Endothelial cell of umbilical vein (primary cell): ENCODE data around the gene GTF3C2.

Source experiments
- EZH2 ChIP-seq: IDR thresholded peaks from 2 replicates; pipeline ENCODE4 v1.6.1; 2012; ENCODE audit warnings: borderline replicate concordance, low read depth, mild to moderate bottlenecking, moderate library complexity, low read length, inconsistent platforms; ENCODE audit not compliant: severe bottlenecking
- JUN ChIP-seq: IDR thresholded peaks from 2 replicates; pipeline ENCODE4 v1.6.1; 2011; ENCODE audit warnings: borderline replicate concordance, low read depth; ENCODE audit not compliant: insufficient read length, insufficient read depth
- POLR2A ChIP-seq: IDR thresholded peaks from 2 replicates; pipeline ENCODE4 v1.6.1; 2012; ENCODE audit warnings: low read depth, mild to moderate bottlenecking, control low read depth, low read length
- POLR2AphosphoS5 ChIP-seq: IDR thresholded peaks from 2 replicates; pipeline ENCODE4 v1.6.1; 2012; ENCODE audit warnings: low read depth, mild to moderate bottlenecking, control low read depth, low read length, moderate library complexity; ENCODE audit not compliant: insufficient read depth
- TF ChIP-seq, protein P1 (sequence below), 2 donors: IDR thresholded peaks; 1 replicate in 1 of 2; 2 replicates in 1 of 2; pipeline ENCODE4 v1.5.1; 2011; ENCODE audit warnings: low read length in 2 of 2, mild to moderate bottlenecking in 2 of 2, moderate library complexity in 2 of 2, control low read depth in 1 of 2, inconsistent platforms in 1 of 2, low read depth in 1 of 2; ENCODE audit not compliant: insufficient read depth in 1 of 2; ENCODE audit errors: extremely low read depth in 1 of 2

DNA sequence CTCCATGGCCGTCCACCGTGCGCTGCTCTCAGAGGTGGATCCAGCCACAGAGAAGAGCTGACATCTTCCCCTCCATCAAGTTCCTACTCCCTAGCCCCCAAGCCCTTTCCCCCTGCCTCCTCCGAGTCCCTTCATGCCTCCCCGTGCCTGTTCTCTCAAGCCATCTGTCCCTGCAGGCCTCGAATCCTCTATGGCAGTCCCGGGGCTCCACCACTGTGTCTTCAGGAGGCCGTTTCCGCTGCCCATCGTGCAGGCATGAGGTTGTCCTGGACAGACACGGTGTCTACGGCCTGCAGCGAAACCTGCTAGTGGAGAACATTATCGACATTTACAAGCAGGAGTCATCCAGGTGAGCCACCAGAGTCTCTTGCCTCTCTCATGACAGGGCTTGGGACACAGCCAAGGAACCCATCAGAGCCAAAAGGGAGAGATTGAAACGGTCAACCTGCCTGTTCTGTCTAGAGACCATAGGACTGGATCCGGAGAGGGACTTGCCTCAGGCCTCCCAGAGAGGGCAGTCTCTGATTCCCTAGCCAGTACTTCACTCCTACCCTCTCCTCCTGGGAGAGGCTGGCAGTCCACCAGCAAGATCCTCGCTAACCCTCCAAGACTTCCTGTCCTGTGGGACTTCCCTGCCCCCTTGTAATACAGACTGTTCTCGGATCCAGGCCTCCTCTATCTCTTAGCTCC is 58.0 kb downstream of the GTF3C2 start:
- TF ChIP-seq, protein P1, sequence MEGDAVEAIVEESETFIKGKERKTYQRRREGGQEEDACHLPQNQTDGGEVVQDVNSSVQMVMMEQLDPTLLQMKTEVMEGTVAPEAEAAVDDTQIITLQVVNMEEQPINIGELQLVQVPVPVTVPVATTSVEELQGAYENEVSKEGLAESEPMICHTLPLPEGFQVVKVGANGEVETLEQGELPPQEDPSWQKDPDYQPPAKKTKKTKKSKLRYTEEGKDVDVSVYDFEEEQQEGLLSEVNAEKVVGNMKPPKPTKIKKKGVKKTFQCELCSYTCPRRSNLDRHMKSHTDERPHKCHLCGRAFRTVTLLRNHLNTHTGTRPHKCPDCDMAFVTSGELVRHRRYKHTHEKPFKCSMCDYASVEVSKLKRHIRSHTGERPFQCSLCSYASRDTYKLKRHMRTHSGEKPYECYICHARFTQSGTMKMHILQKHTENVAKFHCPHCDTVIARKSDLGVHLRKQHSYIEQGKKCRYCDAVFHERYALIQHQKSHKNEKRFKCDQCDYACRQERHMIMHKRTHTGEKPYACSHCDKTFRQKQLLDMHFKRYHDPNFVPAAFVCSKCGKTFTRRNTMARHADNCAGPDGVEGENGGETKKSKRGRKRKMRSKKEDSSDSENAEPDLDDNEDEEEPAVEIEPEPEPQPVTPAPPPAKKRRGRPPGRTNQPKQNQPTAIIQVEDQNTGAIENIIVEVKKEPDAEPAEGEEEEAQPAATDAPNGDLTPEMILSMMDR (IDR thresholded peaks at IDR 0.05; ENCODE audit: extremely low read depth in 1 of 2, insufficient read depth in 1 of 2, low read depth in 1 of 2, low read length in 2 of 2): no peak
- TF ChIP-seq EZH2 (no peak), JUN (no peak), POLR2A (no peak), POLR2AphosphoS5 (no peak)
